PC-9 (cell line): Measurements from ENCODE around the gene EXOG.

Source experiments
- CTCF ChIP-seq: fragments of 200-600 bp; sonication (generic); conservative IDR thresholded peaks from 2 replicates; pipeline ENCODE4 v1.6.1; 2017; ENCODE audit warnings: mixed run types, antibody characterized with exemption, mild to moderate bottlenecking, moderate library complexity
- EZH2 ChIP-seq: fragments of 200-600 bp; sonication (generic); IDR thresholded peaks from 2 replicates; pipeline ENCODE4 v1.8.0; 2017; ENCODE audit warnings: antibody characterized with exemption, low read depth

- TF ChIP-seq CTCF = no peak
- TF ChIP-seq EZH2 = no peak
Observed at GRCh38 chr3:38563886-38564270, 67.7 kb downstream of the EXOG start.
